Spleen (tissue), 7 donors: ENCODE results near the gene PEX1.

Experiments used
- CTCF ChIP-seq, 11 experiments: fragments of 200-600 bp in 7 of 11; fragments of 450-650 bp in 4 of 11; sonication (generic) in 4 of 11; IDR thresholded peaks in 8 of 11; conservative IDR thresholded peaks in 3 of 11; 1 replicate in 7 of 11; 2 replicates in 4 of 11; pipeline versions ENCODE4 v1.4.0 to v1.8.0; 2016 to 2021; ENCODE audit warnings: antibody characterized with exemption in 11 of 11, inconsistent platforms in 4 of 11, mild to moderate bottlenecking in 1 of 11
- POLR2A ChIP-seq, 3 donors: fragments of 450-650 bp; IDR thresholded peaks; one replicate each; pipeline ENCODE4 v1.5.1; 2017; ENCODE audit warnings: antibody characterized with exemption in 3 of 3, mild to moderate bottlenecking in 1 of 3
- donor health status: DM: no; HTN: no; CAD: no; lungs with moderate emphysema.
- donor health status: DM: no; HTN: no; CAD: no.
- donor health status: DM: no; HTN: no; CAD: no.

GRCh38 chr7:92508946-92509345, 19.4 kb downstream of the PEX1 start:
- no peak for TF ChIP-seq CTCF (IDR thresholded peaks at IDR 0.05 in 8 of 11, conservative IDR thresholded peaks at IDR 0.05 in 3 of 11)
- no peak for TF ChIP-seq POLR2A (IDR thresholded peaks at IDR 0.05)
